ENCODE measurements around the gene TBL3. TPM values are rescaled to one million over a fixed set of nuclear protein-coding genes. Genes with fewer than 3 reads are reported as not detected.

The TBL3 gene
- total RNA-seq, 1 experiment from 2014 or later: 73.4 TPM

GRCh38 chr16:1942810-1943726, 28.8 kb upstream of the TBL3 start, which contains the start of gene MSRB1 (continued):
- TF ChIP-seq PRDM15 (CRISPR knock-in tag; IDR thresholded peaks at IDR 0.05): no peak
- TF ChIP-seq ATF6 (CRISPR knock-in tag; IDR thresholded peaks at IDR 0.05): no peak
- TF ChIP-seq TEAD1 (CRISPR knock-in tag; IDR thresholded peaks at IDR 0.05): peak; percentile 59
- TF ChIP-seq, protein P1, sequence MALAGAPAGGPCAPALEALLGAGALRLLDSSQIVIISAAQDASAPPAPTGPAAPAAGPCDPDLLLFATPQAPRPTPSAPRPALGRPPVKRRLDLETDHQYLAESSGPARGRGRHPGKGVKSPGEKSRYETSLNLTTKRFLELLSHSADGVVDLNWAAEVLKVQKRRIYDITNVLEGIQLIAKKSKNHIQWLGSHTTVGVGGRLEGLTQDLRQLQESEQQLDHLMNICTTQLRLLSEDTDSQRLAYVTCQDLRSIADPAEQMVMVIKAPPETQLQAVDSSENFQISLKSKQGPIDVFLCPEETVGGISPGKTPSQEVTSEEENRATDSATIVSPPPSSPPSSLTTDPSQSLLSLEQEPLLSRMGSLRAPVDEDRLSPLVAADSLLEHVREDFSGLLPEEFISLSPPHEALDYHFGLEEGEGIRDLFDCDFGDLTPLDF (CRISPR knock-in tag; IDR thresholded peaks at IDR 0.05): 0 out of 2 replicates have a peak, but pooled peaks have one; percentile 66
- TF ChIP-seq TP53 (CRISPR knock-in tag; IDR thresholded peaks at IDR 0.05): no peak
- TF ChIP-seq SMAD4 (CRISPR knock-in tag; IDR thresholded peaks at IDR 0.05): no peak
- peak; percentile 89 for TF ChIP-seq SP1 (CRISPR knock-in tag; conservative IDR thresholded peaks at IDR 0.05)
- peak; percentile 58; the same call in 1 of the 2 replicates for TF ChIP-seq MYBL2 (CRISPR knock-in tag; IDR thresholded peaks at IDR 0.05)
- no peak for TF ChIP-seq ZNF425 (CRISPR knock-in tag; conservative IDR thresholded peaks at IDR 0.05)
- TF ChIP-seq ZNF317 (CRISPR knock-in tag; IDR thresholded peaks at IDR 0.05; ENCODE audit: borderline replicate concordance, low read depth): no peak
- no peak for TF ChIP-seq CREB1 (CRISPR knock-in tag; IDR thresholded peaks at IDR 0.05)
- TF ChIP-seq, protein P2, sequence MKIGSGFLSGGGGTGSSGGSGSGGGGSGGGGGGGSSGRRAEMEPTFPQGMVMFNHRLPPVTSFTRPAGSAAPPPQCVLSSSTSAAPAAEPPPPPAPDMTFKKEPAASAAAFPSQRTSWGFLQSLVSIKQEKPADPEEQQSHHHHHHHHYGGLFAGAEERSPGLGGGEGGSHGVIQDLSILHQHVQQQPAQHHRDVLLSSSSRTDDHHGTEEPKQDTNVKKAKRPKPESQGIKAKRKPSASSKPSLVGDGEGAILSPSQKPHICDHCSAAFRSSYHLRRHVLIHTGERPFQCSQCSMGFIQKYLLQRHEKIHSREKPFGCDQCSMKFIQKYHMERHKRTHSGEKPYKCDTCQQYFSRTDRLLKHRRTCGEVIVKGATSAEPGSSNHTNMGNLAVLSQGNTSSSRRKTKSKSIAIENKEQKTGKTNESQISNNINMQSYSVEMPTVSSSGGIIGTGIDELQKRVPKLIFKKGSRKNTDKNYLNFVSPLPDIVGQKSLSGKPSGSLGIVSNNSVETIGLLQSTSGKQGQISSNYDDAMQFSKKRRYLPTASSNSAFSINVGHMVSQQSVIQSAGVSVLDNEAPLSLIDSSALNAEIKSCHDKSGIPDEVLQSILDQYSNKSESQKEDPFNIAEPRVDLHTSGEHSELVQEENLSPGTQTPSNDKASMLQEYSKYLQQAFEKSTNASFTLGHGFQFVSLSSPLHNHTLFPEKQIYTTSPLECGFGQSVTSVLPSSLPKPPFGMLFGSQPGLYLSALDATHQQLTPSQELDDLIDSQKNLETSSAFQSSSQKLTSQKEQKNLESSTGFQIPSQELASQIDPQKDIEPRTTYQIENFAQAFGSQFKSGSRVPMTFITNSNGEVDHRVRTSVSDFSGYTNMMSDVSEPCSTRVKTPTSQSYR (CRISPR knock-in tag; IDR thresholded peaks at IDR 0.05): no peak
- TF ChIP-seq EMX1 (CRISPR knock-in tag; IDR thresholded peaks at IDR 0.05): no peak
- TF ChIP-seq, protein P3, sequence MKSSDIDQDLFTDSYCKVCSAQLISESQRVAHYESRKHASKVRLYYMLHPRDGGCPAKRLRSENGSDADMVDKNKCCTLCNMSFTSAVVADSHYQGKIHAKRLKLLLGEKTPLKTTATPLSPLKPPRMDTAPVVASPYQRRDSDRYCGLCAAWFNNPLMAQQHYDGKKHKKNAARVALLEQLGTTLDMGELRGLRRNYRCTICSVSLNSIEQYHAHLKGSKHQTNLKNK (CRISPR knock-in tag; IDR thresholded peaks at IDR 0.05): no peak
- no peak for TF ChIP-seq ATF1 (CRISPR knock-in tag; IDR thresholded peaks at IDR 0.05)
- TF ChIP-seq ATF2 (CRISPR knock-in tag; IDR thresholded peaks at IDR 0.05; ENCODE audit: borderline replicate concordance, low read depth): no peak
- TF ChIP-seq HMGXB4 (CRISPR knock-in tag; IDR thresholded peaks at IDR 0.05): no peak
- TF ChIP-seq, protein P4, sequence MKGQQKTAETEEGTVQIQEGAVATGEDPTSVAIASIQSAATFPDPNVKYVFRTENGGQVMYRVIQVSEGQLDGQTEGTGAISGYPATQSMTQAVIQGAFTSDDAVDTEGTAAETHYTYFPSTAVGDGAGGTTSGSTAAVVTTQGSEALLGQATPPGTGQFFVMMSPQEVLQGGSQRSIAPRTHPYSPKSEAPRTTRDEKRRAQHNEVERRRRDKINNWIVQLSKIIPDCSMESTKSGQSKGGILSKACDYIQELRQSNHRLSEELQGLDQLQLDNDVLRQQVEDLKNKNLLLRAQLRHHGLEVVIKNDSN (CRISPR knock-in tag; IDR thresholded peaks at IDR 0.05): peak; percentile 49; the same call in 1 of the 2 replicates
- no peak for TF ChIP-seq NR1H2 (CRISPR knock-in tag; IDR thresholded peaks at IDR 0.05)
